Lower leg skin (tissue), 4 donors: Measurements from ENCODE around the gene VAV2. TPM values are rescaled to one million over a fixed set of nuclear protein-coding genes. Genes with fewer than 3 reads are reported as not detected.

Experiments used
- DNase-seq, 2 donors: peaks; one replicate each; pipeline ENCODE4 v3.0.0-alpha.2; 2019; ENCODE audit warnings: low spot score in 2 of 2
- H3K4me3 ChIP-seq: fragments of 200-600 bp; sonication (generic); 2 replicates; pipeline ENCODE4 v1.5.1; 2017; ENCODE audit warnings: mild to moderate bottlenecking, low read depth; ENCODE audit not compliant: poor library complexity, severe bottlenecking
- POLR2A ChIP-seq, 2 donors: fragments of 450-650 bp; IDR thresholded peaks; one replicate each; pipeline ENCODE4 v1.6.1; 2016 to 2017; ENCODE audit warnings: antibody characterized with exemption in 2 of 2, mild to moderate bottlenecking in 1 of 2, moderate library complexity in 1 of 2
- WGBS, 2 donors: methylation state at CpG; one replicate each; pipeline ENCODE4 v1.1.5; 2018; 5-methylcytosine and 5-hydroxymethylcytosine counted together
- intact Hi-C: fragments of 100-400 bp; cut with DNase I; formaldehyde crosslinking; loops from one replicate; pipeline ENCODE4 v1.15.0; 2023; ENCODE audit warnings: low total_unique reads
- total RNA-seq, 4 donors: library from RNA; depleted of rRNA; stranded (reverse); fragments of >200 nt; gene quantifications; one replicate each; pipeline ENCODE4 v1.1.0, GENCODE V29; 2016
- TF ChIP-seq, protein P1 (sequence below), 3 donors: fragments of 450-650 bp; IDR thresholded peaks; one replicate each; pipeline ENCODE4 v1.5.1; 2016; ENCODE audit warnings: antibody characterized with exemption in 3 of 3, mild to moderate bottlenecking in 3 of 3, moderate library complexity in 2 of 3

The VAV2 gene
- total RNA-seq, 4 donors from 2014 or later: 6.8 to 9.1 (median 7.5) TPM

DNA sequence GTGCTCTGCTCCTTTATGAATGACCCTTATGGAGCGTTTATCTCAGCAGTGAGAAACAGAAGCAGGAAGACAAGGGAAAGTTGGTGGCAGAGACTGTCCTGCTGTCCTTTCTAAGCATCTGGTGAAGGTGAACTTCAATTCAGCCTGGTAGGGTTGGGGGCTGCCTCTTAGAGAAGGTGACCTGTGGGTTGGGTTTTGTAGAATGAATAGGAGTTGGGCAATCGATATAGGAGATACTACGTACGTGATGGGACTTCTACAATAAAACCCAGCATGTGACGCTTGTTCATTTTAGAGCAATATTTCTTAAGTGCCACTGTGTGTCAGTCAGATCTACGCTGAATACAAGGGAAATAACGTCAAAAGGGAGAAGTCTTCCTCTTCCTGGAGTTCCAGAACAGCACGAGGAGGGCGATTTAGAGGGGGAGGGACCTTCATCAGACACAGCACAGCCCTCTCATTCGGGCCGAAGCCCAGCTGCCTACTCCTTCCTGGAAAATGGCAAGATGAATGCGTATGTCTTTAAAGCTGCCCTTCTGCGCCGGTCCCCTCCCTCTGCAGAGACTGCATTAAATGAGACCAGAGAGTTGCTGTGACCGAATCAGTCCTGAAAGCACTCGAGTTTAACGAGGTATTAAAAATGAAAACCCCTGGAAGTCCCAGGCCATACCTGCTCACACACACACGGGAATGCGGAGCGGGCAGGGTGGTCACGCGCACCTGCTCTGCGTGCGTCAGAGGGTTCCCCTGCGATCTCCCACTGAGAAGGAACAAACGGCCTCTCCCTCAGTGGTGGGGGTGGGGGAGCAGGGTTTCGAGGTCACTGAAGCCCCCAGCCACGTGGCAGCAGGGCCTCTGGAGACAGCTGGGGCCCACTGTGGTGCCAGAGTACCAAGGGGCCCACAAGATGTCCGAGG, 168.7 kb downstream of the VAV2 start:
- no peak for DNase-seq

DNA sequence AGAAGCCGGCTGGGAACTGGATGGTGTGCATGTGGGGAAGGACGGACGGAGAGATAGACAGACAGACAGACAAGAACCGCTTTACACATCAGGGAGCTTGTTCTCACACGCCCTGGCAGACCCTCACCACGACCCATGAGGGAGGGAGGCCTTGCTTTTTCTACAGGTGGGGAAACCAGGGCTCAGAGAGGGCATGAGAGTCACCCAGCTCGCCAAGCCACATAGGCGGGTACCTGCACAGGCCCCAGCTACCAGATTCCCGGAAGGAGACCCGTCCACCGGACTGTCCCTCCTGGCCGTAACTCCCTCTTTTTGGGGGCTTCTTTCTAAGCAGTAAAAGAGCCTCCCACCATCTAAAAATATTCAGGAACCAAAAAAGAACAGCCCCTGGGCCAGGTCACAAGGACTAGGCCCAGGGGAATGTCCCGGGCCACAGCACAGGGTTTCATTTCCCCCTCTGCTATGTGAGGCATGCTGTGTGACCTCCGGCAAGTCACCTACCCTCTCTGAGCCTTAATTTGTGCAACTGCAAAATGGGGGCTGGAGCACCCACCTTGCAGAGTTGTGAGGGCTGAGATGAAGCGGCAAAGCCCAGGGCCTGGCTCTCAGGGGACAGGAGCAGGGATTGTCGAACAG, 169.6 kb downstream of the VAV2 start:
- intact Hi-C loops: no loop called here
- H3K4me3 ChIP-seq: no peak overlapping the region
- no peak for TF ChIP-seq POLR2A (IDR thresholded peaks at IDR 0.05)
- TF ChIP-seq, protein P1, sequence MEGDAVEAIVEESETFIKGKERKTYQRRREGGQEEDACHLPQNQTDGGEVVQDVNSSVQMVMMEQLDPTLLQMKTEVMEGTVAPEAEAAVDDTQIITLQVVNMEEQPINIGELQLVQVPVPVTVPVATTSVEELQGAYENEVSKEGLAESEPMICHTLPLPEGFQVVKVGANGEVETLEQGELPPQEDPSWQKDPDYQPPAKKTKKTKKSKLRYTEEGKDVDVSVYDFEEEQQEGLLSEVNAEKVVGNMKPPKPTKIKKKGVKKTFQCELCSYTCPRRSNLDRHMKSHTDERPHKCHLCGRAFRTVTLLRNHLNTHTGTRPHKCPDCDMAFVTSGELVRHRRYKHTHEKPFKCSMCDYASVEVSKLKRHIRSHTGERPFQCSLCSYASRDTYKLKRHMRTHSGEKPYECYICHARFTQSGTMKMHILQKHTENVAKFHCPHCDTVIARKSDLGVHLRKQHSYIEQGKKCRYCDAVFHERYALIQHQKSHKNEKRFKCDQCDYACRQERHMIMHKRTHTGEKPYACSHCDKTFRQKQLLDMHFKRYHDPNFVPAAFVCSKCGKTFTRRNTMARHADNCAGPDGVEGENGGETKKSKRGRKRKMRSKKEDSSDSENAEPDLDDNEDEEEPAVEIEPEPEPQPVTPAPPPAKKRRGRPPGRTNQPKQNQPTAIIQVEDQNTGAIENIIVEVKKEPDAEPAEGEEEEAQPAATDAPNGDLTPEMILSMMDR (IDR thresholded peaks at IDR 0.05): no peak
- 92 to 93% methylated on average over 16 of the region's 16 CpGs for WGBS, 2 donors
- DNase-seq: no peak

More for the DNA sequence above, 168.7 kb downstream of the VAV2 start:
- intact Hi-C loops: no loop called here
- WGBS, 2 donors: 81 to 87% methylated on average over 29 of the region's 29 CpGs
- no peak for TF ChIP-seq POLR2A (IDR thresholded peaks at IDR 0.05)
- TF ChIP-seq, protein P1 (IDR thresholded peaks at IDR 0.05): no peak
- no peak overlapping the region for H3K4me3 ChIP-seq

GRCh38 chr9:133821601-133822429, 170.3 kb downstream of the VAV2 start:
- WGBS, 2 donors: 84 to 86% methylated on average over 26 of the region's 26 CpGs
- TF ChIP-seq, protein P1 (IDR thresholded peaks at IDR 0.05): no peak
- H3K4me3 ChIP-seq: no peak overlapping the region
- no peak for DNase-seq
- intact Hi-C loops: no loop called here

- TF ChIP-seq, protein P1 (IDR thresholded peaks at IDR 0.05): no peak
- TF ChIP-seq POLR2A (IDR thresholded peaks at IDR 0.05): no peak
- no peak for DNase-seq
- 78 to 83% methylated on average over 5 of the region's 5 CpGs for WGBS, 2 donors
- H3K4me3 ChIP-seq: no peak overlapping the region
- intact Hi-C loops: no loop called here
Observed at GRCh38 chr9:133819923-133820322, 172.2 kb downstream of the VAV2 start.

DNA sequence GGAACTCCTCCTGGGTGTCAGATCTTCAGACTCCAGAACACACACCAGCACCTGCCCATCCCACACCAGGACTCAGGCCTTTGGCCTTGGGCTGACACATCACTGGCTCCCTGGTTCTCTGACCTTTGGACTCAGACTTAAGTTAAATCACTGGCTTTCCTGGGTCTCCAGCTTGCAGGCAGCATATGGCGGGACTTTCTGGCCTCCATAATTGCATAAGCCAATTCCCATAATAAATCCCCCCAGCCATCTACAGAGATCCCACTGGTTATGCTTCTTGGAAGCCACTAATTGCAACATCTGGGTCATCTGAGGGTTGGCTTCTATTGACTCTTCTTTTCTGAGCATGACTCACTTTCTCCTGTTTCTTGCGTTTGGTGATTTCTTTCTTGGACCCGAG, 173.7 kb downstream of the VAV2 start:
- H3K4me3 ChIP-seq: no peak overlapping the region
- intact Hi-C loops: no loop called here
- DNase-seq: no peak
- WGBS, 2 donors: 73 to 79% methylated on average over 3 of the region's 3 CpGs
- no peak for TF ChIP-seq POLR2A (IDR thresholded peaks at IDR 0.05)
- TF ChIP-seq, protein P1 (IDR thresholded peaks at IDR 0.05): no peak
